Fibroblast of mammary gland (primary cell): ENCODE data around the gene NTNG1.
"Not testable (repeated sequence)": the region's sequence is repeated elsewhere in the genome, so short reads cannot be mapped to it uniquely, and the experiment has no call there.

ENCODE experiments used
- DNase-seq: peaks from one replicate; pipeline ENCODE4 v3.0.0-alpha.2; 2010; ENCODE audit warnings: low read depth
- H3K4me3 ChIP-seq: 2 replicates; pipeline ENCODE4 v1.5.1; 2011; ENCODE audit warnings: low read depth, mild to moderate bottlenecking, low read length, moderate library complexity; ENCODE audit not compliant: control insufficient read depth
- TF ChIP-seq, protein P1 (sequence below): conservative IDR thresholded peaks from 2 replicates; pipeline ENCODE4 v1.5.1; 2011; ENCODE audit warnings: low read depth, low read length, inconsistent platforms; ENCODE audit not compliant: control insufficient read depth, insufficient read depth

Gene NTNG1

DNA sequence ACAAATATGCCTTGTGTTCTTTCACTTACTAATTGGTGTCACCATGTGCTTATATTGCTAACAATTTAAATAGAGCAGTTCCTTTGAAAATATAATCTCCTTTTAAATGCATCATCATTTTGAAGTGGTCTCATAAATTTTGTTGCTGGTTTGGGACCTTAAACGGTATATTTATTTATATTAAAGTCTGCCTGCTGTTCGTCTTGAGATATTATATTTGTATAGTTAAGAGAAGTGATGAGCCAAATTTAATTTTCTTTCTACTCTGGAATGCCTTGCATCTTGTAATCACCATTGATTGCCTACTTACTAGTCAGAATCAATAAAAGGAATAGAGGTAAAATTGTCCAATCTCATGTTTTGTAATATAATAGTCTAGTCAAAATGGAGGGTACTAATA, 91.6 kb downstream of the NTNG1 start:
- DNase-seq = no peak
- H3K4me3 ChIP-seq = no peak overlapping the region
- TF ChIP-seq, protein P1, sequence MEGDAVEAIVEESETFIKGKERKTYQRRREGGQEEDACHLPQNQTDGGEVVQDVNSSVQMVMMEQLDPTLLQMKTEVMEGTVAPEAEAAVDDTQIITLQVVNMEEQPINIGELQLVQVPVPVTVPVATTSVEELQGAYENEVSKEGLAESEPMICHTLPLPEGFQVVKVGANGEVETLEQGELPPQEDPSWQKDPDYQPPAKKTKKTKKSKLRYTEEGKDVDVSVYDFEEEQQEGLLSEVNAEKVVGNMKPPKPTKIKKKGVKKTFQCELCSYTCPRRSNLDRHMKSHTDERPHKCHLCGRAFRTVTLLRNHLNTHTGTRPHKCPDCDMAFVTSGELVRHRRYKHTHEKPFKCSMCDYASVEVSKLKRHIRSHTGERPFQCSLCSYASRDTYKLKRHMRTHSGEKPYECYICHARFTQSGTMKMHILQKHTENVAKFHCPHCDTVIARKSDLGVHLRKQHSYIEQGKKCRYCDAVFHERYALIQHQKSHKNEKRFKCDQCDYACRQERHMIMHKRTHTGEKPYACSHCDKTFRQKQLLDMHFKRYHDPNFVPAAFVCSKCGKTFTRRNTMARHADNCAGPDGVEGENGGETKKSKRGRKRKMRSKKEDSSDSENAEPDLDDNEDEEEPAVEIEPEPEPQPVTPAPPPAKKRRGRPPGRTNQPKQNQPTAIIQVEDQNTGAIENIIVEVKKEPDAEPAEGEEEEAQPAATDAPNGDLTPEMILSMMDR = no peak

DNA sequence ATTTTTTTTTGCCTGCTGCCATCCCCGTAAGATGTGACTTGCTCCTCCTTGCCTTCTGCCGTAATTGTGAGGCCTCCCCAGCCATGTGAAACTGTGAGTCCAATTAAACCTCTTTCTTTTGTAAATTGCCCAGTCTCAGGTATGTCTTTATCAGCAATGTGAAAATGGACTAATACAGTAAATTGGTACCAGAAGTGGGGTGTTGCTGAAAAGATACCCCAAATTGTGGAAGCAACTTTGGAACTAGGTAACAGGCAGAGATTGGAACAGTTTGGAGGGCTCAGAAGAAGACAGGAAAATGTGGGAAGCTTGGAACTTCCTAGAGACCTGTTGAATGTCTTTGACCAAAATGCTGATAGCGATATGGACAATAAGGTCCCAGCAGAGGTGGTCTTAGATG, 95.9 kb downstream of the NTNG1 start:
- DNase-seq = not testable (repeated sequence)

DNA sequence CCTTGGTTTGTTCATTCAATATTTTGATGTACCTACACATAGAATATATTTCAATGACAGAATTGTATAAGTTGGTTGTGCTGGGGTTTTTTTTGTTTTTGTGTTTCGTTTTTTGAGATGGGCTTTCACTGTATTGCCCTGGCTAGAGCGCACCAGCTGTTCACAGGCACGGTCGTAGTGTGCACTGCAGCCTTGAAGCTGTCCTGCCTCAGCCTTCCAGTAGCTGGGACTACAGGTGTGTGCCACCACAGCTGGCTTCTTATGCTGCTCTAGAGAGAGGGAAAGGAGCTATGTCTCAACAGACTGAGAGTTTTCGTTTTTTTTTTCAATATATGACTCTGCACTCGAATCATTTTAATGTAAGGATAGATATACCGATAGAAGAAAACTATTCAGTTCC, 102.6 kb downstream of the NTNG1 start:
- no peak overlapping the region for H3K4me3 ChIP-seq
- no peak for DNase-seq
- TF ChIP-seq, protein P1 = no peak

More for the DNA sequence above, 95.9 kb downstream of the NTNG1 start:
- H3K4me3 ChIP-seq = not testable (repeated sequence)

DNA sequence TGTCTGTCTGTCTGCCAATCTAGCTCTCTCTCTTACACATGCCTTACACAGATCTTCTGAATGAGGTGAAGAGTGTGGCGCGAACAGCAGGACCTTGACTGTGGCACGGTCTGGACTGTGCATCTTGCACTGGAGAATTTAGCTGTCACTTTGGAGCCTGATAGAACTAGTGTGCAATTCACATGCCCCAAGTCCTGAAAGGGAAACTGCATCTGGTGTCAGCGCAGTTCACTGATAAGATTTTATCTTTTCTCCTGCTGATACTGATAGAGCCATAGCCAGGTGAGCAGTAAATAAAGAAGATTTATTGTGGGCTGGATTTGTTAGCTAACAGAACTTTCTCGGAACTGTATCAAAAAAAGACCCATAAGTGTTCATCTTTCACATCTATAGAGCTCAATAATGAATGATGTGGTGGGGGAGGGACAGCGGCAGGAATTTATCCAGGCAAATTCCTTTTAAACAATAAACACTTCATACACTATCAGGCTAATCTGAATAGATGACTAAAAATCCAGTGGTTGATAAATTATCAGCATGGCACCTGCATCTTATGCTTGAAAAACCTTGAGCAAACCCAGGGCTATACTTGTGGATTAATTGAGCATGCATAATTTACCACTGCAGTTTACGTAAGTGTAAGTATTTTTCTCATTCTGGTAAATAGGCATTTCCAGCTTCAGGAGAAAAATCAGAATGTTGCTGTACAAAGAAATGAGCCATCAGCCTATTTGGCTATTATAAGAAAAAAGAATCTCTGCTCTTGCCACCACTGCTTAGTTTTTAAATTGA, 104.1 kb downstream of the NTNG1 start:
- no peak for DNase-seq
- no peak overlapping the region for H3K4me3 ChIP-seq
- TF ChIP-seq, protein P1 = no peak

DNA sequence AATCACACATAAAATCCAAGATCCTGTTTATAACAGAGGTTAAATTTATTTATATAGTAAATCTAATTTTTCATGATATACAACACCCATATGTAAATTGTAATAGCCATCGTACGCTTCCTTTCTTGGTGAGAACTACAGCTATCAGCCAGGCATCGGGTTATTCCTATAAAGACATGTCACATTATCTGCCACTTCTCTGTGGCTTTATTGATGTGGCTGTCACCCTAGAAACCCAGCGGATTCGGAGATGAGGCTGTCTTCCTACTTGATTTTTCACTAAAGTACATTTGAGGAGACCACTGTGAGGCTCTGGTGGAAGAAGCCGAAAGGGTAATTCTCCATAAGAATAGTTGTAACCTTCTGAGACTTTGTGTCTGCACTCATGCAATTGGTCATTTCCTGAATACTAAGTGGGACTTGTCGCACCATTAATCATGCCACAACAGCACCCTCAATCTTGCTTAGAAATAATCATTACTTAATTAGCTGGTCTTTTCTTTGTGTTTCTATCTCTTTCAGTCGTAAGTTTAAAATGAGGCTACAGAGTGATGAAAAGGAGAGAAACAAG, 106.0 kb downstream of the NTNG1 start:
- DNase-seq = no peak
- TF ChIP-seq, protein P1 = no peak
- no peak overlapping the region for H3K4me3 ChIP-seq

DNA sequence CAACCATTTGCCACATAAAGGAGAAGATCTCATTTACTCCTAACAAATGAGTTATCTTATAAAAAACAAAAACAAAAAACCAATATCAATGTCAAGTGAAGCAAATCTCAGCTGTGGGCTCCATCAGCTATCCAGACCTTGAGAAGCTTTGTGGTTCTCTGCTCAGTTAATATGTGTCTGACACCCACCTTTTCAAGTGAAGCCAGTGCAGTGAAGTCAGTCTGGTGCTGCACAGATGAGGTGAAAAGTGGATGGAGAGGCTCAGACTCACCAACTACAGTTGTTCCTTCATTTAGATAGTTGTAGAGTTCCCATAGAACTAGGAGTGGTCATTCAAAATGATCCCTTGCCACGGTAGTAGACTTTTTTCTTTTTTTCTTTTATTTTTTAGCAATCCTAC, 106.8 kb downstream of the NTNG1 start:
- no peak for DNase-seq
- TF ChIP-seq, protein P1 = no peak
- no peak overlapping the region for H3K4me3 ChIP-seq

DNA sequence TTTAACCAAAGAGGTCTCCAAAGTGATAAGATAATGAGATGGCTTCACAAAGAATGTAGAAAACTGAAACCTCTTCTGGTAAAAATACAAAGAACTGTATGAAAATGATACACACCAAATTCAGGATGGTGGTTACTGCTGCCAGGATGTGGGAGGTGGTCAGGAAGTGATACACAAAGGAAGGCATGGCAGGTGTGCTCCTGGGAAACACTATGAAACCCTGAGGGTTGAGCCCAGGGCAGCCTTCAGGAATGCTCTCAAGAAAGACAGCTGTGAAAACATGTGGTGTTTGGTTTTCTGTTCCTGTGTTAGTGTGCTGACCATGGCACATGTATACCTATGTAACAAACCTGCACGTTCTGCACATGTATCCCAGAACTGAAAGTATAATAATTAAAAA, 109.3 kb downstream of the NTNG1 start:
- DNase-seq = no peak
- TF ChIP-seq, protein P1 = no peak
- no peak overlapping the region for H3K4me3 ChIP-seq
